Measurements from ENCODE around the gene RPN1. TPM values are rescaled to one million over a fixed set of nuclear protein-coding genes. Genes with fewer than 3 reads are reported as not detected.

RPN1 gene
- total RNA-seq, result 264 TPM

GRCh38 chr3:128650096-128651050 lies at the start of gene RPN1:
Gene RPN1 (minus strand): TSS chr3:128650818. CDS start chr3:128650800, 18 bp downstream.

Other genes starting within 250 kb of the RPN1 start
- not detected for gene DNAJB8, start 183.9 kb downstream of the RPN1 start, total RNA-seq
- gene GATA2, start 157.6 kb downstream of the RPN1 start, total RNA-seq, result 45.6 TPM
- 68.8 TPM for gene RAB7A, start 75.4 kb upstream of the RPN1 start, total RNA-seq
- 48.0 TPM for gene ACAD9, start 228.8 kb upstream of the RPN1 start, total RNA-seq

Measured in metanephros (tissue), 1 donor.